Fibroblast of skin of scalp (primary cell): ENCODE results near the gene ZBTB37.
"Not testable (repeated sequence)": the region's sequence is repeated elsewhere in the genome, so short reads cannot be mapped to it uniquely, and the experiment has no call there.

ENCODE experiments used
- DNase-seq: peaks from one replicate; pipeline ENCODE4 v3.0.0-alpha.2; 2013

Gene ZBTB37

DNA sequence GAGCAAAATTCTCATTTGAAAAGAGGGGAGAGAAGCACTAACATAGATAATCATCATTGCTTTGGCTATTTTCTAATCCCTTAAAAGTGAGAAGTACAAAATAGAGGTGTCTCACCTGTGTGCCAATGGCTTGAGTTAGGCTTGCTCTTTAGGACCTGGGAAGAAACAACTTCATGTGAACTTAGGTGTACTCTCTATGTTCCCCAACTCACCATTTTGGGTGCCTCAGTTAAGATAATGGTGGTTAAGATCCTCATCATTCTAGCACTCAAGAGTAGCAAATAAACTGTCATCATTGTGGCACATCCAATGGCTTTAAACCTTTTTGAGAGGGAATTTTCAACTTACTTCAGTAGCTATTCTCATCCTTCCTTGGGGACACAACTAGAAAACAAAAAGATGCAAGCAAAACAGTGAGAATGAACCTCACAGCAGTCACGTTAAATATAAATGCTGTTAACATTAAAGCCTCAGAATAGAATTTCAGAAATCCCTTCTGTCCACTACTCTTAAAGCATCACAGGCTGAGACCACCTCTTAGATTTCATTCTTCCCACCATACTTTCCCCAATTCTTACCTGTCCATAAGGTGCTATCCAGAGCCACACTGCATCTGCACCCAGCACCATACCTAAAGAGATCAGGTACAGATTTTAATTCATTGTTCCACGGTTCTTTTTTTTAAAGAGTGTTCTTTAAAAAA, 1.6 kb upstream of the ZBTB37 start:
- no peak for DNase-seq

DNA sequence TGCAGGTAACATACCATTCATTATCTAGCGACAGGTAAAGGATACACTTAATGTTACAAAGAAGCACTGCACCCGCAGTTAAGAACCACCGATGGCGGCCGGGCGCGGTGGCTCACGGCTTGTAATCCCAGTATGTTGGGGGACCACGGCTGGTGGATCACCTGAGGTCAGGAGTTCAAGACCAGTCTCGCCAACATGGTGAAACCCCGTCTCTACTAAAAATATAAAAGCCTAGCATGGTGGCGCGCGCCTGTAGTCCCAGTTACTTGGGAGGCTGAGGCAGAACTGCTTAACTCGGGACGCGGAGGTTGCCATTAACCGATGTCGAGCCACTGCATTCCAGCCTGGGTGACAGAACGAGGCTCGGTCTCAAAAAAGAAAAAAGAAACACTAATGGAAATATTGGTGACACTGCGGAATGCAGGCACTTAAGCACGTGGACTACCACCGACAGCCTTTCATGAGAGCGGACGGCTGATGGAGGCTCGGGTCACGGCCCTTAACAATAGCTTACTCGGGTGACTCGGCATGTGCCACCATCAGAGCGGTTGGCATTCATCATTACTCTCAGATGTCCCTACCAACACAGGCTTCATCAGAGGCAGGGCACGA, 933 bp upstream of the ZBTB37 start:
- DNase-seq, result no peak

DNA sequence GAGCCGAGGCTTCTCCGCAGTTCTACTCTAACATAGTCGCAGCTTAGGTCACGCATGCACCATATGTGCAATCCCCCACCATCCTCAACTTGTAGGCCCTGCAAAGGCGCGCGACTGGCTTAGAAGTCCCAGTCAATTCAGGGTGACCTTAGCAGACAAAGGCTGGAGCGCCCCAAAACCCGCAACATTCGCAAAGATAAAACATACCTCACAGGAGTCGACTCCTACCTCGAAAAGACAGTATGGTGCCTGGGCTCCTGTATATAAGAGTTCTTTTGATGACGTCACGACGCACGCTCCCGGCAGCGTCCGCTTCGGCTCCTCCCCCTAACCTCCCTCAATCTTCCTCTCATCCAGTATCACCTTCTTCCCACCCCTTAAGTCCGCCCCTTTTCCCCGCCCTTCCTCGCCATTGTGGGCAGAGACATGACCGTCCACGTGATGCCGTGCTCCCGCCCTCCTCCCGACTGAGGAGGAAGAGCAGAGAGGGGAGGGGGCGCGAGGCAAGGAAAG, 371 bp upstream of the ZBTB37 start, which contains the start of gene GAS5:
Gene GAS5 (minus strand): TSS at position 237 of the 513 bp plus-strand sequence.
- peak; percentile 100 for DNase-seq

DNA sequence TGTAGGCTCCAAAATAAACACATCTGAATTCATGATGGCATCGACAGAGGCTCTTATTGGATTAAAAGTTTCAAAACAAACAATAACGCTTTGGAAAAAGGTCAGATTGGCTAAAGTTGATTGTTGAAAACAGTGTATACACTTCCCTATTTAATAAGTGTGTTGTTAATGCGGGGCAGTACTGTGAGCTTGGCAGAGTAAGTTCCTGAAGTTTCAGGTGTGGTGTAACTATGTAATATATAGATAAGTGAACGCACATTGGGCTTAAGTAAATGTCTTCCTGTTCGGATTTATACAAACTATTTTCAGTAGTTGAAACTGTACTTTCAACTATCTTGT, 810 bp downstream of the ZBTB37 start:
- DNase-seq, result no peak

DNA sequence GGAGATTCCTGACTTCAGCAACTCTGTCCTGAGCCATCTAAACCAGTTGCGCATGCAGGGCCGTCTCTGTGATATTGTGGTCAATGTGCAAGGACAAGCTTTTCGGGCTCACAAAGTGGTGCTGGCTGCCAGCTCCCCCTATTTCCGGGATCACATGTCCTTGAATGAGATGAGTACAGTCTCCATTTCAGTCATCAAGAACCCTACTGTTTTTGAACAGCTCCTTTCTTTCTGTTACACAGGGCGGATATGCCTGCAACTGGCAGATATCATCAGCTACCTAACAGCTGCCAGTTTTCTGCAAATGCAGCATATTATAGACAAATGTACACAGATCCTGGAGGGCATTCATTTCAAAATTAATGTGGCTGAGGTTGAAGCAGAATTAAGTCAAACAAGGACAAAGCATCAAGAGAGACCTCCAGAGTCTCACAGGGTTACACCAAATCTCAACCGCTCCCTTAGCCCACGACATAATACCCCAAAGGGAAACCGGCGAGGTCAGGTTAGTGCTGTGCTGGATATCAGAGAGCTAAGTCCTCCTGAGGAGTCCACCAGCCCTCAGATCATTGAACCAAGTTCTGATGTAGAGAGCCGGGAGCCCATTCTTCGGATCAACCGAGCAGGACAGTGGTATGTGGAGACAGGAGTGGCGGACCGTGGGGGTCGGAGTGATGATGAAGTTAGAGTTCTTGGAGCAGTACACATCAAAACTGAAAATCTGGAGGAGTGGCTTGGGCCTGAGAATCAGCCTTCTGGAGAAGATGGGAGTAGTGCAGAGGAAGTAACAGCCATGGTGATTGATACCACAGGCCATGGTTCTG, 2.3 kb downstream of the ZBTB37 start:
- DNase-seq, result no peak

DNA sequence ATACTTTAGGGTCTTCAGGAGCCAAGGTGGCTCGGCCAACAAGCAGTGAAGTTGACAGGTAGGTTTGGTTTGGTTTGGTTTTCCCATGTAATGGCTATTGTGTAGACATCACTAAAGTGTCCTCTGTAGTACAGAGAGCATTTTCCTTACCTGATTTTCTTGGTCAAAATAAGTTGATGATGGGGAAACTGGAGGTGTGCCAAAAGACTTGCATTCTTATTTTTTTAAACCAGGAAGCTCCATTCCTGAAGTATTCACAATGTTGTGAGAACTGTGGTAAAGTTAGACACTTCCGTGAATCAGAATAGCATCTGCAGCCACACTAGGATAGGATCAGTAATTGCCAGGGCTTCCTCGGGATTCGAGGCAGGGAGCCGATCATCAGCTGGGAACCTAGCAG, 2.9 kb downstream of the ZBTB37 start:
- no peak for DNase-seq

DNA sequence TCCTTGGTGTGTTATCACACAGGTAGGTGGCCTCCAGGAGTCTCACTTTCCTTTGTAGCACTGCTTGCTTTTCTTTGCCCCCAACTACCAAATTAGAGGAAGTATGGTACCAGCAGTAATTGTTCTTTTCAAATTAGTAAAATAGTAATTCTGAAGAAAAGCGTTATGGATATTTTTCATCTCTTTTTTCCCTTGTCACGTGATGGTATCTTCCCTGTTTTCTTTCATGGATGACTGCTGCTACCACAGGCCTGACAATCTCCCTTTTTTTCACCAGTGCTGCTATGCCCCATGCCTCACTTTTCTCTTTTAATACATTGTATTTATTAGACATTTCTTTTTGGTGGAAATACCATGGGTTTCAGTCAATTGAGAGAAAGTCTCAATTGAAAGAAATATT, 3.3 kb downstream of the ZBTB37 start:
- DNase-seq, result no peak

DNA sequence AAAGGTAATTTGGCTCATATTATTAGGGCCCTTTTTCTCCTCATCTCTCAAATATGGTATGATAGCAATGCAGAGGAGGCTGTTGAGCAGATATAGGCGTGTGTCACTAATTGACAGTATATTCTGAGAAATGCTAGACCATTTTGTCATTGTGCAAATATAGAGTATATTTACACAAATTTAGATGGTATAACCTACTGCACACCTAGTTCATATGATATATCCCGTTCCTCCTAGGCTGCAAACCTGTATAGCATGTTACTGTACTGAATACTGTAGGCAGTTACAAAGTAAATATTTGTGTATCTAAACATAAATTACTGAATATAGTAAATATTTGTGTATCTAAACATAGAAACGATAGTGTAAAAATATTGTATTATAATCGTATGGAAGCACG, 8.6 kb downstream of the ZBTB37 start:
- DNase-seq, result no peak

DNA sequence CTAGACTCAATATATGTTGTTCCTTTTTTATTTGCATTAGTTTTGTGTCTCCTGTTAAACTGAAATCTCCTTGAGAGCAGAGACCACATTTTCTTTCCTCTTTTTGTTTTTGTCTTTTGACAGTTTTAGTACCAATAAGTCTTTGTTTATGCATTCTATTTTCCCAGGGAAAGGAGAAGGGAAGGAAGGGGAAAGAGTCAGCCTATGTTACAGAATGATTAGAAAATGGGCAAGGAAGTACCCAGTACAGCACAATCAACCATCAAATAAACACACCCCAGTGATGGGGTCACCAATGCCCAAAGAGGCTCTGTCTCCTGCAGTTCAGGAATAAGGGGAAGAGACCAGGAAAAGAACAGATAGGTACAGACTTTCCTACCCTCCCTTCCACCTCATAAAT, 10.1 kb downstream of the ZBTB37 start:
- no peak for DNase-seq

DNA sequence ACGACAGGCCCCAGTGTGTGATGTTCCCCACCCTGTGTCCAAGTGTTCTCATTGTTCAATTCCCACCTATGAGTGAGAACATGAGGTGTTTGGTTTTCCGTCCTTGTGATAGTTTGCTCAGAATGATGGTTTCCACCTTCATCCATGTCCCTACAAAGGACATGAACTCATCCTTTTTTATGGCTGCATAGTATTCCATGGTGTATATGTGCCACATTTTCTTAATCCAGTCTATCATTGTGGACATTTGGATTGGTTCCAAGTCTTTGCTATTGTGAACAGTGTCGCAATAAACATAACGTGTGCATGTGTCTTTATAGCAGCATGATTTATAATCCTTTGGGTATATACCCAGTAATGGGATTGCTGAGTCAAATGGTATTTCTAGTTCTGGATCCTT, 12.9 kb downstream of the ZBTB37 start:
- DNase-seq, result not testable (repeated sequence)

DNA sequence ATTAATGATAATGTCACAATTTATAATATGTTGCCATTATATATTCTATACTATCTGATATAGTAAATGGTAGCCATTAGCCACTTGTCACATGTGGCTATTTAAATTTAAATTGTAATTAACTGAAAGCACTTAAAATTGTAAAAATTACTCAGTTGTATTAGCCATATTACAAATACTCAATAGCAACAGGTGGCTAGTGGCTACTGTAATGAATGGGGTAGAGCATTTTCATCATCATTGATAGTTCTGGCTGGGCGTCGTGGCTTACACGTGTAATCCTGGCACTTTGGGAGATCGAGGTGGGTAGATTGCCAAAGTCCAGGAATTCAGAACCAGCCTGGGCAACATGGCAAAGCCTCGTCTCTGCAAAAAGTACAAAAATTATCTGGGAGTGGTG, 16.5 kb downstream of the ZBTB37 start:
- DNase-seq, result no peak

DNA sequence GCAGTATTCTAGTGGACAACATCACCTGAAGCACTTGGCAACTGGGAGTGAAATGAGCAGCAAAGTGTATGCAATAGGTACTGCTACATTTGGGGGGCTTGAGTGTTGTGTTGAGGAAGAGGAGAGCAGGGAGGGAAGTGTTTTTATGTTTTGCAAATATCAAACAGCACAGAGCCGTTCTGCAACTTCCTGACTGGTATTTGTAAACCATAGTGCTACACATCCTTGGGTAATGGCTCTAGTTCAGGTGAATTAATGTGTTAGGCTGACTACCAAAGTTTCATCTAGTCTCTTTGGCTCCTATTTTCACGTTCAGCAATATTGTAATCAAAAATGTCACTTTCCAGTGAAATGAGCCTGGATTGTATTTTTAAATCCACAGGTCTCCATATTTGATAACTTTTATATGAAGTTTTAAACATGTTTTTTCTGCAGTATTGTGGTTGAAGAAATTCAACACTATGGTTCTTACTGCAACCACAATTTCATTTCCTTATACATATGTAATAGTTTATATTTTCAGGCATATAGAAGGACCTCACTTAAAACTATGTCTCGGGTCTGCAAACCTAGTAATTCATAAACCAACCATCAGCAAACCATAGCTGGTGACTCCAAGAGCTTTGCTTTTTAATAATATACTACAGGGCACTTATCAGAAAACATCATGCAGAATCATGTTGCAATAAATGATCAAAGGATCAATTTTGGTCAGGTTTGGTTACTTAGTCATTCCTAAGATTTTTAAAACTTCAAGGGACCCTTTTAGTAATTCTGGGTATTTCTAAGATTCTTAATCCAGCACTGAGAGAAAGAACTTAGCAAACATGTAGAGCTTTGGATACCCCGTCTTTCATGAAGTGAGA, 18.8 kb downstream of the ZBTB37 start:
- no peak for DNase-seq

DNA sequence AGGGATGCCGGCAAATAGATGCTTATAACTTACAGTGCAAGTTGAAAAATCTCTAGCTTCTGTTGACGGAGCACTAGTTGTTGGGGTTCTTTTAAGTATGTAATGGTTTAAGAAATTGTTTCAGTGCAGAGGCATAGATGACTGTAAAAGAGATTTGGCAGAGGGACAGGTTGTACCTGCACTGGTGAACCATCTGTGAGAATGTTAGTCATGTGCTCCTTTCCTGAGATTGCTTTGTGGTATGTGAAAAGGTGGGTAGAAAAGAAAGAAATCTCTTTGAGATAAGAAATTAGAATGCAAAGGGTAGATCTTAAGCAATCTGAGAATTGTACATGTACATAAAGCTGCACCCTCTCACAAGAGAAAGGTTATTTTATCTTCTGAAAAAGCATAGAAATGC, 19.4 kb downstream of the ZBTB37 start:
- no peak for DNase-seq

DNA sequence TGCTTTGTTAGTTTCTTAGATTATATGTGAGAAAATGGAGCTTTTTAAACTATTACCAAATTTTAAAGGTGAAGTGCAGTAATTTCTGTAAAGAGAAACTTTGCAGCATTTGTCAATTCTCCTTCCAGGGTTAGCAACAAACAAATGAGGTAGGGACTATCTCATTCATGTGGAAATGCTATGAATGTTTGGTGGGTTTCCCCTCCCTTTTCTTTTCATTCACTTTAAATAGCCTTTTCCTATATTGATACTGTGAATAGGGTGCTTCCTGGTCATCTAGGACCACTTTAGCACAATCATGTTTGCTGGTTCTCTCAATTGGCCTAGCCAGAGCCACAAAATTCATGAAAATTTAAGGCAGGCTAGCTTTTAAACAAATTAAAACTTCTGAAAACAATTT, 20.6 kb downstream of the ZBTB37 start:
- no peak for DNase-seq

DNA sequence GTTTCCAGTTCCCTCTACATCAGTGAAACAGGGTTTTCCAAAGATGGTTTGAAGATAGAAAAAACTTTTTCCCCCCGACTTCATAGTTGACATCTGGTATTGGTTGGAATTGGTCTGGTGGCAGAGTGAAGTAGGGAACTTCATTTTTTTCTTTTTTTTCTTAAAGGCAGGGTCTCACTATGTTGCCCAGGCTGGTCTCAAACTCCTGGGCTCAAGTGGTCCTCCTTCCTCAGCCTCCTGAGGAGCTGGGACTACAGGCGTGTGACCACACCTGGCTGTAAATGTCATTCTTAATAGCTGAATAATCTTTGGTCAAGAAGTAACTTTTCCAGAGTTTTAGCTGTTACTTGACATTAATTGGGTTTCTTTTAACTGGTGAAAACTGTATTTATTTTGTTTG, 21.7 kb downstream of the ZBTB37 start:
- DNase-seq, result no peak

DNA sequence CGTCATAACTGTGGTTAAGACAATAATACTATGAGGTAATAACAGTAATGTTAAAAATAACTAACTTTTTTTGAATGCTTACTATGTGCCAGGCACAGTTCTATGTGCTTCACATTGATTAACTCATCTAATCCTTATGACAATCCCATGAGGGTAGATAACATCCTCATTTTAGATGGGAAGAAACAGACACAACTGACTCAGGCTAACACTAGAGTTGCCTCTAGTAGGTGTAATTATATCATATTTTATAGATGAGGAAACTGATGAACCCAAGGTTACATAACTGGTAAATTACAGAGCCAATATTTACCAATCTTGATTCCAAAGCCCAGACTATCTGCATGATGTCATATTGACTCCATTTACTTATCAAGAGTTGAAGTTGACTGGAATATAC, 25.4 kb downstream of the ZBTB37 start:
- no peak for DNase-seq

DNA sequence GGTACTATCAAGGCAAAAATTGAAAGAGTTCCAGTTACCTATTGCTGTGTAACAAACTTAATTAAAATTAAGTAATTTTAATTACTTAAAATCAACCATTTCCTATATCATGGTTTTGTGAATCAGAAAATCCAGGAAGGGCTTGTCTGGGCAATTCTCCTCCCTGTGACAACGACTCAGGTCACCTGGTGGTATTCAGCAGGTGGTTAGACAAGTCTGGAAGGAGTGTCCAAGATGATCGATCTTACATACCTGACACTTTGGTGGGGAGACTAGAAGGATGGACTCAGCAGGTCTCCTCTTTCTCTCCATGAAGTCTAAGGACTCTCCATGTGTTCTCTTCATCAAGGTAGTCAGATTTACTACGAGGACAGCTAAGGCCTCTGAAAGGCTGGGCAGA, 26.0 kb downstream of the ZBTB37 start:
- no peak for DNase-seq

DNA sequence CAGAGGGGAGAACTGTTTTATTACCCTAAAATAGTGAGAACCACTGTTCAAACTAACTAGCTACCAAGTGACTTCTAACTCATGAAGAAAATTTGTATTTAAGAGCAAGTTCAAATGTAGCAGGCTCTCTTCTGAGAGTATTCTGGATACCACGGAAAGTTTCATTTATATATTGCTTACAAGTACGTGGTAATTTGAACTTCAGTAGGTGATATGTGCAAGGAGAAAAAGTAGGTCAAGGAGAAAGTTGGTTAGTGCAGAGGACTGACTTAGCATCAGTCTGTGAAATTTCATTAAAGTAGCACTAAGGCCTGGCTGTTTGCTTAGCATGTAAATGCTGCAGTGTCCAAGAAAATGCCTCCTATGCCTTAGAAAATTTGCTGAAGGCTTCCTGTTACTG, 32.2 kb downstream of the ZBTB37 start:
- no peak for DNase-seq

DNA sequence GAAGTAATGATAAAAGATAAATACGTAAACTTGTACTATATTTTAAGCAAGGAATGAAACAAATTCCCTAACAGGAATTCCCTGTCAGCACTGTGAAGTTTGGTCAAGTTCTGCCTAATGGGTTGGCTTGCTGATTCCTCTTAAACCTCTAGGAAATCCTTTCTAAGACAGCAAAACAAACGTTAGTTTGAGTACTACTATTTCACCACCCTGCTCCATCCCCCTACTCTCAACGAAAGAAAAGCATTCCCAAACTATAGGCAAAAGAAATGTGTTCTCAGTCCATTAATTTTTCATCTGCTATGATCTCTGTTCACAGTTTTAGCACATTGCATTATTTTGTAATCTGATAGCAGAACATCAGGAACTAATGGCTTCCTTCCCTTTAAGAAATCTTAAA, 32.8 kb downstream of the ZBTB37 start:
- DNase-seq, result no peak

DNA sequence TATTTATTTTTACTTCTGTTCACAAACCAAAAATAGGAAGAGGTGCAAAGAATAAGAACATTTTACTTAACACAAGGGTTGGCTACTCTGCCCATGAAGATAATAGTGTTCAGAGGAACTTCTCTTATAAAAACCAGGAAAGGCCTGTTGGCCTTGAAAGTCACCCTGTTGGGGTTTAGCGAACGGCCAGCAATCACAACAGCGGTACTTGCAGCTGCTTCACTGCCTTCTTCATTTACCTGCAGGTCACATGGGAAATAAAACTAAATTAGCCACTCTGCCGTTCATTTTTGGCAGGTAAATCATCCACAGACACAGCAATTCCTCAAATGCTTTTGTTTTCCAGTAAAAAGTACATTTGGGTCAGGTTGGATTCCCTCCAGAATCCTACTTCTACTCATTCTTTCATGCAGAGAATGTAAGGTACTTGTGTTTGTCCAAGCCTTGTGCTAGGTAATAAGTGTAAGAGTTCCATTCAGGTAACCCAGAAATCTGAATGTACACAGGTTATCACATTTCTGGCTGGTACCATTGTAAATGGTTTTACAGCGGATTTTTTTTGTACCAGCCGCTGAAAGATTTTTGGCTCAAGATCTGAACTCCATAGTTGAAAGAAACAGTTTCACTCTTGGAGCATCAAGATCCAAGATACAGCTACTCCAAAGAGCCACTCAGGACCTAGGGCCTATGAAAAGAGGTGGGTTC, 35.8 kb downstream of the ZBTB37 start:
- no peak for DNase-seq

DNA sequence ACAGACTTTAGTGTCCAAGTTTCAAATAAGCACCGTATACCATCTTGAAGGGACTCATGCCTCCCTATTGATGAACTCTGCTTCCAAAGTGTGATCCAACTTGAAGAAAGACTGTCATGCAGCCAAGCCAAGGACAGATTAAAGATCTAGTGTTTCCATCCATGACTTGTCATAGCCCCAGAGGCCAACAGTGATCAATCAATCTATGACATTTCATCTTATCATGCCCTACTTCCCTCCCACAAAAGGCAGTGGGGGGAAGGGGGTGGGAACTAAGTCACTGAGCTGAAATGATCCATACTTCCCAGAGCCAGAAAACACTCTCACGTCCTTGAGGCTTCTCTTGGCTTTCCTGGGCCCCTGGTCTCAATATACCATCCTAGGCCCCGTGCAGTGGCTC, 44.9 kb downstream of the ZBTB37 start:
- DNase-seq, result no peak

DNA sequence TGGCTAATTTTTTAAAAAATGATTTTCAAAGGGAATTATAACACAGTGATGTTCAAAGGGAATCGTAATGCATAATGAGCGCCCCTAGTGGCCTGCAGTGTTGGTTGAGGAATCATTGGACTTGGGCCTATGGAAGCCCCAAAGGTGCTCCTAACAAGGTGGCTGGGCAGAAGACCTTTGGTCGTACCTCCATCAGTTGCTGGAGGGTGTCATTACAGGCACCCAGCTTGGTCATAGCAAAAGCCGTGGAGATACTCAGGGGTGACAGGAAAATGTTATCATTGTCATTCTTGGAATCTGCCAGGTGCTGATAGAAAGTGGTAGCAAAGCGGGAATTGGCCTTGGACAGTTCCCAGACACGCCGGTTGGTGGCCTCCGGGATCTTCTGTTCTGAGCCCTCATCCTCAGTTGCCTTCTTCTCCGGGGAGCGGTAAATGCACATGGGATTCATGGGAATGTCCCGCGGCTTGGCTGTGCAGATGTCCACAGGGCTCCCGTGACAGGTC, 46.2 kb downstream of the ZBTB37 start:
- DNase-seq, result no peak
